Measurements from ENCODE around the gene PSENEN. TPM values are rescaled to one million over a fixed set of nuclear protein-coding genes. Genes with fewer than 3 reads are reported as not detected.

Gene PSENEN
- total RNA-seq, 4 donors from 2014 or later: 6.6 to 80.0 (median 56.8) TPM

- intact Hi-C loops (cut with DNase I; ENCODE audit: low total_unique reads) (no loop called here), in situ Hi-C loops (cut with MboI; ENCODE audit: low pct_ligation_motif_present in 1 of 4, low pct_unique_long_range_greater_than_20kb in 1 of 4, low sequenced_read_pairs in 3 of 4) (no loop called here)
- H3K4me3 ChIP-seq: no peak overlapping the region
- no peaks in the 10 kb centered on the region for H3K9me3 ChIP-seq
- no peaks in the 10 kb centered on the region for H3K4me1 ChIP-seq
- 93% methylated on average over 21 of the region's 23 CpGs; no CpG with 5 or more reads in 1 of the 2 donors for WGBS, 2 donors (ENCODE audit: low coverage in 1 of 2)
- H3K27me3 ChIP-seq: no peaks in the 10 kb centered on the region
- H3K36me3 ChIP-seq: peaks cover 0 to 83% (median 43%) of the 10 kb centered on the region in 4 donors
- no peak for TF ChIP-seq EP300 (IDR thresholded peaks at IDR 0.05; ENCODE audit: low read depth)
- no peak for TF ChIP-seq POLR2AphosphoS5 (IDR thresholded peaks at IDR 0.05)
- TF ChIP-seq POLR2A (IDR thresholded peaks at IDR 0.05): no peak
- no peak for TF ChIP-seq CTCF (IDR thresholded peaks at IDR 0.05)
- DNase-seq: no peak
- no peak overlapping the region for H3K27ac ChIP-seq
Measured at GRCh38 chr19:35725216-35725861, 20.1 kb upstream of the PSENEN start.

GRCh38 chr19:35727053-35727955 is 18.1 kb upstream of the PSENEN start:
- no peak for TF ChIP-seq POLR2AphosphoS5 (IDR thresholded peaks at IDR 0.05)
- TF ChIP-seq CTCF (IDR thresholded peaks at IDR 0.05): no peak
- no peak for TF ChIP-seq POLR2A (IDR thresholded peaks at IDR 0.05)
- Histone ChIP-seq H3K27ac (no peak overlapping the region), H3K36me3 (peaks cover 0 to 91% (median 48%) of the 10 kb centered on the region in 4 donors), H3K27me3 (no peaks in the 10 kb centered on the region), H3K4me3 (no peak overlapping the region), H3K4me1 (no peaks in the 10 kb centered on the region), H3K9me3 (no peaks in the 10 kb centered on the region)
- WGBS, 2 donors (ENCODE audit: low coverage in 1 of 2): 93% methylated on average over 17 of the region's 25 CpGs; no CpG with 5 or more reads in 1 of the 2 donors
- in situ Hi-C loops (cut with MboI; ENCODE audit: low pct_ligation_motif_present in 1 of 4, low pct_unique_long_range_greater_than_20kb in 1 of 4, low sequenced_read_pairs in 3 of 4): no loop called here
- no peak for DNase-seq
- intact Hi-C loops (cut with DNase I; ENCODE audit: low total_unique reads): no loop called here

- 82 to 93% methylated on average over 2 to 19 of the region's 19 CpGs for WGBS, 2 donors (ENCODE audit: low coverage in 1 of 2)
- H3K36me3 ChIP-seq: peaks cover 0 to 85% (median 44%) of the 10 kb centered on the region in 4 donors
- intact Hi-C loops (cut with DNase I; ENCODE audit: low total_unique reads): no loop called here
Measured at GRCh38 chr19:35727956-35728706, 17.3 kb upstream of the PSENEN start.

More at GRCh38 chr19:35727956-35728706, 17.3 kb upstream of the PSENEN start:
- Histone ChIP-seq H3K27me3 (no peaks in the 10 kb centered on the region), H3K4me3 (no peak overlapping the region), H3K27ac (no peak overlapping the region), H3K9me3 (no peaks in the 10 kb centered on the region), H3K4me1 (no peaks in the 10 kb centered on the region)
- DNase-seq: no peak
- in situ Hi-C loops (cut with MboI; ENCODE audit: low pct_ligation_motif_present in 1 of 4, low pct_unique_long_range_greater_than_20kb in 1 of 4, low sequenced_read_pairs in 3 of 4): no loop called here
- TF ChIP-seq POLR2AphosphoS5 (IDR thresholded peaks at IDR 0.05) (no peak), POLR2A (IDR thresholded peaks at IDR 0.05) (no peak), EP300 (IDR thresholded peaks at IDR 0.05; ENCODE audit: low read depth) (no peak), CTCF (IDR thresholded peaks at IDR 0.05) (no peak)
